Activated B cell treated with CpG ODN at 0.5 μM for 24 hours (primary cell): Measurements from ENCODE around the gene SLC9C1. TPM values are rescaled to one million over a fixed set of nuclear protein-coding genes. Genes with fewer than 3 reads are reported as not detected.

ENCODE experiments used
- ATAC-seq: fragments of 200-7000 bp; cut with Tn5 transposase; one replicate; pipeline ENCODE4 v1.10.0; 2021; ENCODE audit warnings: low read depth, mild to moderate bottlenecking, moderate library complexity
- CTCF ChIA-PET: fragments of 350-600 bp; sonication (Branson Sonifier 250); formaldehyde crosslinking; loops from one replicate; lab custom pipeline; 2021; ENCODE audit warnings: antibody characterized with exemption; lab: Charles Lee
- POLR2A ChIA-PET: fragments of 350-600 bp; sonication (Branson Sonifier 250); formaldehyde crosslinking; loops from one replicate; lab custom pipeline; 2021; ENCODE audit warnings: antibody characterized with exemption; lab: Charles Lee
- DNase-seq: peaks from one replicate; pipeline ENCODE4 v3.0.0; 2022
- H3K27ac Mint-ChIP-seq: one replicate; pipeline ENCODE4 v1.8.0; 2020; ENCODE audit warnings: mixed read lengths
- H3K27me3 Mint-ChIP-seq: one replicate; pipeline ENCODE4 v1.8.0; 2021; ENCODE audit warnings: mixed read lengths
- H3K36me3 Mint-ChIP-seq: one replicate; pipeline ENCODE4 v1.8.0; 2021; ENCODE audit warnings: low read depth, mixed read lengths
- H3K4me1 Mint-ChIP-seq: one replicate; pipeline ENCODE4 v1.8.0; 2021; ENCODE audit warnings: mixed read lengths
- H3K4me3 Mint-ChIP-seq: one replicate; pipeline ENCODE4 v1.8.0; 2020; ENCODE audit warnings: mild to moderate bottlenecking, mixed read lengths
- H3K9me3 Mint-ChIP-seq: one replicate; pipeline ENCODE4 v1.8.0; 2020; ENCODE audit warnings: mixed read lengths
- intact Hi-C: fragments of 100-400 bp; cut with micrococcal nuclease; formaldehyde crosslinking; loops from one replicate; pipeline ENCODE4 v1.15.1; 2024
- total RNA-seq: library from RNA; stranded (reverse); gene quantifications from 2 replicates; pipeline ENCODE4 v1.2.3, GENCODE V29; 2022
- TF ChIP-seq, protein P1 (sequence below): fragments of 200-600 bp; IDR thresholded peaks from one replicate; pipeline ENCODE4 v1.8.0; 2022; ENCODE audit warnings: antibody characterized with exemption, mild to moderate bottlenecking

SLC9C1 gene
- total RNA-seq, 1 donor from 2014 or later: 0.58 TPM

DNA sequence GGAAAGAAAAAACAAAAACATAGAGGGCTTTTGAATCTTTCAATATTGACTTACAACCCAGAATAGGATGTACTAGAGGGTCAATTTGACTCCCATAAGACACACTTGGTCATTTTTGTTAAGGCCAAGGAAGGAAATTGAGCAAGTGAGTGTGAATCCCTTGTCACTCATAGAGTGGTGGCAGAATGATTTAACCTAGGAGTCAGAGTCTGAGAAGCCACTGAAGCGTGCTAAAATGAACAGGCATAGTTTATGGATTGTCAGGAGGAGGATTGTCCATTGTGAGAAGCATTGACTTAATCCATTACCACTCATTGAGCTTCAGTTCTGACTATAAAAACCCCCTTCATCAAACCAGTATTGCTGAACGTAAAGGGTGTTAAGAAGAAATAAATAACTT, 152.7 kb downstream of the SLC9C1 start:
- ChIA-PET CTCF (interaction anchor here (6.0 kb wide), 1 partner anchor 31 kb away, joined by 64 read pairs; no protein-coding TSS in a partner anchor), POLR2A (no interaction called here)
- Mint-ChIP-seq H3K27me3 (no peaks in the 10 kb centered on the region), H3K9me3 (peaks cover 22% of the 10 kb centered on the region), H3K27ac (no peak overlapping the region), H3K4me1 (peaks cover 29% of the 10 kb centered on the region), H3K36me3 (no peaks in the 10 kb centered on the region), H3K4me3 (no peak overlapping the region)
- no peak for ATAC-seq
- TF ChIP-seq, protein P1, sequence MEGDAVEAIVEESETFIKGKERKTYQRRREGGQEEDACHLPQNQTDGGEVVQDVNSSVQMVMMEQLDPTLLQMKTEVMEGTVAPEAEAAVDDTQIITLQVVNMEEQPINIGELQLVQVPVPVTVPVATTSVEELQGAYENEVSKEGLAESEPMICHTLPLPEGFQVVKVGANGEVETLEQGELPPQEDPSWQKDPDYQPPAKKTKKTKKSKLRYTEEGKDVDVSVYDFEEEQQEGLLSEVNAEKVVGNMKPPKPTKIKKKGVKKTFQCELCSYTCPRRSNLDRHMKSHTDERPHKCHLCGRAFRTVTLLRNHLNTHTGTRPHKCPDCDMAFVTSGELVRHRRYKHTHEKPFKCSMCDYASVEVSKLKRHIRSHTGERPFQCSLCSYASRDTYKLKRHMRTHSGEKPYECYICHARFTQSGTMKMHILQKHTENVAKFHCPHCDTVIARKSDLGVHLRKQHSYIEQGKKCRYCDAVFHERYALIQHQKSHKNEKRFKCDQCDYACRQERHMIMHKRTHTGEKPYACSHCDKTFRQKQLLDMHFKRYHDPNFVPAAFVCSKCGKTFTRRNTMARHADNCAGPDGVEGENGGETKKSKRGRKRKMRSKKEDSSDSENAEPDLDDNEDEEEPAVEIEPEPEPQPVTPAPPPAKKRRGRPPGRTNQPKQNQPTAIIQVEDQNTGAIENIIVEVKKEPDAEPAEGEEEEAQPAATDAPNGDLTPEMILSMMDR: no peak
- intact Hi-C loops: no loop called here
- DNase-seq: no peak

DNA sequence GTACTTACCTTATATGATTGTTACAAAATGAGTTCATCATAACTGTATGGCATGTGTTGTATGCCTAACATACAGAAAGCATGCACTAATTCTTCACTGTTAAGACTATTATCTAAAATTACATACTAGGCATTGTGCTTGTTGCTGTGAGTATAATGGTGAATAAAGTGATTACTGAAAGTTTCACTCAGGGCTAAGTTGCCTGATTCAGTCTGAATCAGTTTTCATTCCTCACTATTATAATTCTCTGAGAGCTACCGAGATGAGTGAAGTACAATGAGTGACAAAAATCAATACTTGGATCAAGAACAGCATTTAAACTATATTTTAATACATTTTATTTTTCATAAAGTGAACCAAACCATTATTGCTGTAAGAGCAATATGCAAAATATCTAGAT, 153.4 kb downstream of the SLC9C1 start:
- Mint-ChIP-seq H3K36me3 (no peaks in the 10 kb centered on the region), H3K27ac (no peak overlapping the region), H3K27me3 (no peaks in the 10 kb centered on the region), H3K9me3 (peaks cover 18% of the 10 kb centered on the region), H3K4me1 (peaks cover 36% of the 10 kb centered on the region), H3K4me3 (no peak overlapping the region)
- TF ChIP-seq, protein P1: no peak
- POLR2A ChIA-PET: no interaction called here
- CTCF ChIA-PET: interaction anchor here (6.0 kb wide), 1 partner anchor 30 kb away, joined by 64 read pairs; no protein-coding TSS in a partner anchor
- no peak for ATAC-seq
- intact Hi-C loops: no loop called here
- no peak for DNase-seq

DNA sequence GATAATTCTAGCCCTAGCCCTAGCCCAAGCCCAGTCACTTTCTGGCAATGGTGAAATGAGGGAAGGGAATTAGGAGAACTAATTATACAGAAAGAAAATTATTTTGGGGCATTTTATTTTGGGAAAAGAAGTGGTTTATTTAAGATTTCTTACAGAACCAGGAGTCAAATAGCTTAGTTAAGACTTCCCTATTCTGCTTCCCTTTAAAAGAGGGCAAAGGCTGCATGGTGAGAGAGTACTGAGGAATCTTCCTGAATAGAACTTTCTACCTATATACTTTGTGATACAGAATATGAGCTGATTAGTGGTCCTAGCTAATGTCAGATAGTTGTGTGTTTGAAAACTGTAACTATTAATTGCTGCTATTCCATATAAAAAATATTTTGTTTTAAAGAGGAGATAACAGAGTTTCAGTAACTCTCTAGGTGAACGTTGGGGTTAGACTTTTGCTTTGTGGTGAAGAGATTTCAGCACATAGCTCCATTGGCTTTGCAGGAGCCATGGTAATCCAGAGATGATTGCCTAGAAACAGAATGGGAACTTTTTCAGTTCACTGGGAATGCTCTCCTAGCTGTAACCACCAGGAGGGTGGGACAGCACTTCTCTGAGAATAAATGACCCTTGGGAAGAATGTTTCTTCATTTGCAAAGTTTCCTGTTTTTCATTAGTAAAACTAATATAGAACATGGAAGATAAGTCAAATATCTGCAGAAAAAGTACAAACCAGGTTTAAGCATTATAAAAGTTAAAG, 155.6 kb downstream of the SLC9C1 start:
- Mint-ChIP-seq H3K27me3 (no peaks in the 10 kb centered on the region), H3K4me1 (peaks cover 53% of the 10 kb centered on the region), H3K27ac (no peak overlapping the region), H3K36me3 (no peaks in the 10 kb centered on the region), H3K4me3 (no peak overlapping the region), H3K9me3 (peaks cover 4% of the 10 kb centered on the region)
- ChIA-PET CTCF (interaction anchor here (0.8 to 6.0 kb wide), 13 partner anchors 13 to 395 kb away, joined by 3 to 64 read pairs (median 4); partner anchors contain the start of gene SLC9C1), POLR2A (interaction anchor here (0.8 to 2.5 kb wide), 2 partner anchors 195 to 218 kb away, joined by 6 to 9 read pairs; partner anchors contain the start of gene CD200)
- TF ChIP-seq, protein P1: no peak
- intact Hi-C loops: loop anchor here (5.0 kb wide), 2 partner anchors 539 to 839 kb away; partner anchors contain the start of gene CD200R1
- ATAC-seq (no peak), DNase-seq (no peak)

DNA sequence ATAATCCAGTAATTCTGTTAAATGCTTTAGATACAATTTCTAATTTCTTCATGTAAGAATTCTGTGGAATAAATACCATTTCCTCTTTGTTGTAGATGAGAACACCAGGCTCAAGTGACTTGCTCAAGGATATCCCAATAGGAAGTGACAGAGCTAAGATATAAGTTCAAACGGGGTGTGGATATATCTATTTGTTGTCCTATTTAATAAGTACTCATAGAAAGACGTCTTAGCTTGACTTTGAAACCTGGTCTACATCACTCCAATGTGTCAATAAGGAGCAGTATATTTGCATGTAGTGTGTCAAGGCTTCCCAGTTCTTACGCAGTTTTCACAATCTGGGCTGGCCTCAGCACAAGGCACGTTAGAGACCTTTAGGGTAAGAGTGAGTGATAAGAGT, 156.2 kb downstream of the SLC9C1 start:
- Mint-ChIP-seq H3K4me3 (no peak overlapping the region), H3K27ac (no peak overlapping the region), H3K4me1 (peaks cover 56% of the 10 kb centered on the region), H3K9me3 (peaks cover under 1% of the 10 kb centered on the region), H3K36me3 (peaks cover 2% of the 10 kb centered on the region), H3K27me3 (no peaks in the 10 kb centered on the region)
- ATAC-seq (no peak), DNase-seq (no peak)
- intact Hi-C loops: loop anchor here (1.0 to 5.0 kb wide), 9 partner anchors 25 to 840 kb away; partner anchors contain the start of gene CD200R1
- CTCF ChIA-PET: interaction anchor here (0.6 to 6.0 kb wide), 20 partner anchors 10 to 423 kb away, joined by 3 to 64 read pairs (median 4); partner anchors contain the start of gene SLC9C1
- POLR2A ChIA-PET: interaction anchor here (0.8 to 2.5 kb wide), 5 partner anchors 9 to 219 kb away, joined by 4 to 25 read pairs (median 6); partner anchors contain the start of gene CD200
- TF ChIP-seq, protein P1: no peak
